Measurements from ENCODE around the gene SPTB. TPM values are rescaled to one million over a fixed set of nuclear protein-coding genes. Genes with fewer than 3 reads are reported as not detected.

SPTB gene
- total and polyA plus RNA-seq, 10 of the 15 experiments (the other 5 are each of a cell fraction or from before 2014, with no cell fraction given), result under 0.01 to 0.04 (median 0.02) TPM; not detected in 4

- H2AFZ ChIP-seq (ENCODE audit: control insufficient read depth, low read depth, low read length), result no peak overlapping the region
- no peak for FAIRE-seq
- 48% methylated on average over 3 of the region's 3 CpGs for WGBS (ENCODE audit: insufficient coverage, insufficient replicate concordance, low lambda C conversion rate, missing lambda C conversion rate)
- H3K27me3 ChIP-seq (replicated peaks in 1 of 2; ENCODE audit: control insufficient read depth in 2 of 2, insufficient read depth in 2 of 2, low read length in 1 of 2), result no peaks in the 10 kb centered on the region; a peak in 1 of 4 replicates
- in situ Hi-C loops (cut with MboI) (no loop called here), intact Hi-C loops (cut with micrococcal nuclease; ENCODE audit: unreplicated experiment) (no loop called here)
- CTCF ChIA-PET, result interaction anchor here (1.1 to 1.8 kb wide), 3 partner anchors 25 to 48 kb away, joined by 3 to 12 read pairs (median 6); no protein-coding TSS in a partner anchor
- no peaks in the 10 kb centered on the region for H3K79me2 ChIP-seq (ENCODE audit: control insufficient read depth, insufficient read depth, low read length)
- no peaks in the 10 kb centered on the region for H4K20me1 ChIP-seq (ENCODE audit: control insufficient read depth, insufficient read depth)
- H3K9me3 ChIP-seq (replicated peaks; ENCODE audit: control insufficient read depth, insufficient read depth, low read length), result no peaks in the 10 kb centered on the region
- RAD21 ChIA-PET (ENCODE audit: unreplicated experiment), result interaction anchor here (0.9 to 1.7 kb wide), 3 partner anchors 25 to 45 kb away, joined by 3 to 5 read pairs (median 3); no protein-coding TSS in a partner anchor
- H3K36me3 ChIP-seq (ENCODE audit: control insufficient read depth in 2 of 2, insufficient read depth in 2 of 2, low read length in 1 of 2), result no peaks in the 10 kb centered on the region
- TF ChIP-seq ATF7 (IDR thresholded peaks at IDR 0.05; ENCODE audit: low read depth) (peak; percentile 76), JUNB (IDR thresholded peaks at IDR 0.05) (peak; percentile 72), KDM1A (IDR thresholded peaks at IDR 0.05; ENCODE audit: borderline replicate concordance) (no peak), IKZF1 (conservative IDR thresholded peaks at IDR 0.05) (no peak), NR2C2 (IDR thresholded peaks at IDR 0.05; ENCODE audit: borderline replicate concordance, control insufficient read depth, insufficient read length, low read depth) (no peak), CREM (IDR thresholded peaks at IDR 0.05; ENCODE audit: low read depth) (0 out of 2 replicates have a peak, but pooled peaks have one; percentile 19), CREB1 (IDR thresholded peaks at IDR 0.05; ENCODE audit: low read depth) (peak; percentile 42; the same call in 1 of the 2 replicates), ATF2 (IDR thresholded peaks at IDR 0.05; ENCODE audit: low read length) (0 out of 2 replicates have a peak, but pooled peaks have one; percentile 49)
- H3K4me2 ChIP-seq (ENCODE audit: control insufficient read depth, insufficient read depth), result no peak overlapping the region
- no peak for DNase-seq (ENCODE audit: low read depth, low spot score)
- no peak overlapping the region for H3K9ac ChIP-seq (ENCODE audit: control insufficient read depth, insufficient read depth, low read length)
- peaks cover 19% of the 10 kb centered on the region for H3K4me1 ChIP-seq (ENCODE audit: control insufficient read depth, insufficient read depth, low read length)
- SMC1A ChIA-PET (ENCODE audit: uncharacterized antibody, unreplicated experiment), result interaction anchor here (0.6 kb wide), 1 partner anchor 1651 kb away, joined by 3 read pairs; no protein-coding TSS in a partner anchor
- POLR2A ChIA-PET, result interaction anchor here (0.5 kb wide), 1 partner anchor 321 kb away, joined by 3 read pairs; no protein-coding TSS in a partner anchor
- no peak overlapping the region for H3K27ac ChIP-seq (ENCODE audit: control insufficient read depth, insufficient read depth)
- peak; percentile 66 for ATAC-seq
- no peak overlapping the region for H3K4me3 ChIP-seq
- BruUV-seq (replicated peaks), result no TSS peak
Measured at GRCh38 chr14:64848239-64848638, 31.5 kb downstream of the SPTB start.
